ENCODE data around the gene WFIKKN1. TPM values are rescaled to one million over a fixed set of nuclear protein-coding genes. Genes with fewer than 3 reads are reported as not detected.

The WFIKKN1 gene
- total RNA-seq, 1 donor from 2014 or later = 1.5 TPM

GRCh38 chr16:668519-669171 is 37.9 kb downstream of the WFIKKN1 start:
- TF ChIP-seq CTCF (IDR thresholded peaks at IDR 0.05) = no peak
- ATAC-seq (no peak), DNase-seq (no peak)
- Histone ChIP-seq H3K4me1 (peaks cover 12% of the 10 kb centered on the region), H3K27ac (peak overlapping the region; percentile 87), H3K36me3 (peaks cover 40% of the 10 kb centered on the region), H3K9me3 (no peaks in the 10 kb centered on the region), H3K4me3 (peak overlapping the region; percentile 97), H3K27me3 (no peaks in the 10 kb centered on the region)
- intact Hi-C loops (cut with DNase I) = no loop called here

- Histone ChIP-seq H3K4me1 (peaks cover 15% of the 10 kb centered on the region), H3K9me3 (no peaks in the 10 kb centered on the region), H3K27me3 (no peaks in the 10 kb centered on the region), H3K4me3 (no peak overlapping the region), H3K27ac (no peak overlapping the region), H3K36me3 (peaks cover 40% of the 10 kb centered on the region)
- intact Hi-C loops (cut with DNase I) = no loop called here
- DNase-seq = no peak
- ATAC-seq = no peak
- no peak for TF ChIP-seq CTCF (IDR thresholded peaks at IDR 0.05)
These were observed 38.9 kb downstream of the WFIKKN1 start for GRCh38 chr16:669666-670065.

GRCh38 chr16:670485-671352 is 39.9 kb downstream of the WFIKKN1 start:
- Histone ChIP-seq H3K4me3 (no peak overlapping the region), H3K27ac (no peak overlapping the region), H3K27me3 (no peaks in the 10 kb centered on the region), H3K9me3 (no peaks in the 10 kb centered on the region), H3K36me3 (peaks cover 40% of the 10 kb centered on the region), H3K4me1 (peaks cover 22% of the 10 kb centered on the region)
- ATAC-seq (no peak), DNase-seq (no peak)
- TF ChIP-seq CTCF (IDR thresholded peaks at IDR 0.05) = no peak
- intact Hi-C loops (cut with DNase I) = no loop called here

- no peak overlapping the region for H3K27ac ChIP-seq
- H3K9me3 ChIP-seq = no peaks in the 10 kb centered on the region
- peaks cover 22% of the 10 kb centered on the region for H3K4me1 ChIP-seq
- ATAC-seq = no peak
- H3K36me3 ChIP-seq = peaks cover 40% of the 10 kb centered on the region
- intact Hi-C loops (cut with DNase I) = no loop called here
- no peak for TF ChIP-seq CTCF (IDR thresholded peaks at IDR 0.05)
- H3K27me3 ChIP-seq = no peaks in the 10 kb centered on the region
- H3K4me3 ChIP-seq = no peak overlapping the region
- no peak for DNase-seq
These were observed 40.8 kb downstream of the WFIKKN1 start for GRCh38 chr16:671353-672131.

GRCh38 chr16:672371-672770 is 41.6 kb downstream of the WFIKKN1 start:
- H3K9me3 ChIP-seq = no peaks in the 10 kb centered on the region
- intact Hi-C loops (cut with DNase I) = no loop called here
- H3K36me3 ChIP-seq = peaks cover 40% of the 10 kb centered on the region
- H3K4me3 ChIP-seq = no peak overlapping the region
- no peaks in the 10 kb centered on the region for H3K27me3 ChIP-seq
- TF ChIP-seq CTCF (IDR thresholded peaks at IDR 0.05) = no peak
- DNase-seq (no peak), ATAC-seq (no peak)
- no peak overlapping the region for H3K27ac ChIP-seq
- H3K4me1 ChIP-seq = peaks cover 19% of the 10 kb centered on the region
